GM21423 (cell line): ENCODE data around the gene PSMA2.
"Not testable (repeated sequence)": the region's sequence is repeated elsewhere in the genome, so short reads cannot be mapped to it uniquely, and the experiment has no call there.

Experiments
- ATAC-seq: cut with Tn5 transposase; IDR thresholded peaks from one replicate; pipeline ENCODE4 v1.9.1; 2021; ENCODE audit warnings: mild to moderate bottlenecking, moderate library complexity; ENCODE audit not compliant: unreplicated experiment

Gene PSMA2

GRCh38 chr7:42910306-42910705, 21.7 kb downstream of the PSMA2 start:
- ATAC-seq: no peak

- ATAC-seq: no peak
Observed at GRCh38 chr7:42907316-42907715, 24.7 kb downstream of the PSMA2 start.

- no peak for ATAC-seq
Observed at GRCh38 chr7:42906181-42906580, 25.8 kb downstream of the PSMA2 start.

- ATAC-seq: no peak
Observed at GRCh38 chr7:42902331-42902730, 29.6 kb downstream of the PSMA2 start.

- no peak for ATAC-seq
Observed at GRCh38 chr7:42900842-42901241, 31.1 kb downstream of the PSMA2 start.

GRCh38 chr7:42893346-42894240, 38.4 kb downstream of the PSMA2 start:
- no peak for ATAC-seq

GRCh38 chr7:42886893-42887505, 45.0 kb downstream of the PSMA2 start:
- no peak for ATAC-seq

GRCh38 chr7:42886129-42886528, 45.8 kb downstream of the PSMA2 start:
- ATAC-seq: no peak

GRCh38 chr7:42885183-42885582, 46.8 kb downstream of the PSMA2 start:
- ATAC-seq: not testable (repeated sequence)

- peak; percentile 61 for ATAC-seq
Observed at GRCh38 chr7:42883950-42884349, 48.0 kb downstream of the PSMA2 start.

GRCh38 chr7:42880392-42880791, 51.6 kb downstream of the PSMA2 start:
- ATAC-seq: no peak

GRCh38 chr7:42878303-42878702, 53.7 kb downstream of the PSMA2 start:
- no peak for ATAC-seq

- ATAC-seq: no peak
Observed at GRCh38 chr7:42877862-42878261, 54.1 kb downstream of the PSMA2 start.

GRCh38 chr7:42876182-42877068, 55.5 kb downstream of the PSMA2 start:
- peak; percentile 79 for ATAC-seq

- ATAC-seq: peak; percentile 97
Observed at GRCh38 chr7:42869131-42870020, 62.6 kb downstream of the PSMA2 start.

GRCh38 chr7:42868480-42868879, 63.5 kb downstream of the PSMA2 start:
- ATAC-seq: no peak
